HepG2 (cell line): ENCODE results near the gene CDC34.

ENCODE experiments used
- BHLHE40 ChIP-seq: IDR thresholded peaks from 2 replicates; pipeline ENCODE4 v1.6.1; 2011; ENCODE audit warnings: low read length, improper control_type of control experiment
- ERF ChIP-seq: IDR thresholded peaks from 2 replicates; pipeline ENCODE4 v1.6.1; 2018; ENCODE audit warnings: missing biosample characterization, missing genetic modification reagents
- ETV5 ChIP-seq: IDR thresholded peaks from 2 replicates; pipeline ENCODE4 v1.6.1; 2018; ENCODE audit warnings: missing biosample characterization, missing genetic modification reagents, inconsistent platforms, borderline replicate concordance
- PHF5A ChIP-seq: IDR thresholded peaks from one replicate; pipeline ENCODE4 v1.6.1; 2018; ENCODE audit warnings: low read depth, missing genetic modification reagents; ENCODE audit not compliant: unreplicated experiment
- YY1 ChIP-seq: IDR thresholded peaks from 2 replicates; pipeline ENCODE4 v1.6.1; 2011; ENCODE audit warnings: low read length, low read depth, moderate library complexity, mild to moderate bottlenecking; ENCODE audit not compliant: insufficient read depth, insufficient replicate concordance
- ZNF274 ChIP-seq: sonication (generic); formaldehyde crosslinking; IDR thresholded peaks from 2 replicates; pipeline ENCODE4 v1.5.1; 2020; ENCODE audit warnings: mild to moderate bottlenecking, missing genetic modification reagents
- ZNF749 ChIP-seq: sonication (generic); formaldehyde crosslinking; IDR thresholded peaks from 2 replicates; pipeline ENCODE4 v1.8.0; 2022; ENCODE audit warnings: mild to moderate bottlenecking, missing genetic modification reagents, moderate library complexity, borderline replicate concordance
- TF ChIP-seq, protein P1 (sequence below): sonication (generic); formaldehyde crosslinking; conservative IDR thresholded peaks from 2 replicates; pipeline ENCODE4 v1.4.0; 2020; ENCODE audit warnings: missing genetic modification reagents
- TF ChIP-seq, protein P2 (sequence below): IDR thresholded peaks from 2 replicates; pipeline ENCODE4 v1.6.1; 2012; ENCODE audit warnings: inconsistent platforms
- TF ChIP-seq, protein P3 (sequence below): sonication (generic); formaldehyde crosslinking; IDR thresholded peaks from 2 replicates; pipeline ENCODE4 v1.5.0; 2020; ENCODE audit warnings: missing genetic modification reagents, mild to moderate bottlenecking, borderline replicate concordance
- TF ChIP-seq, protein P4 (sequence below): sonication (generic); formaldehyde crosslinking; IDR thresholded peaks from 2 replicates; pipeline ENCODE4 v1.8.0; 2022; ENCODE audit warnings: mild to moderate bottlenecking, missing genetic modification reagents, moderate library complexity
- TF ChIP-seq, protein P5 (sequence below): sonication (generic); formaldehyde crosslinking; IDR thresholded peaks from 2 replicates; pipeline ENCODE4 v1.5.0; 2020; ENCODE audit warnings: mild to moderate bottlenecking, missing genetic modification reagents, moderate library complexity

DNA sequence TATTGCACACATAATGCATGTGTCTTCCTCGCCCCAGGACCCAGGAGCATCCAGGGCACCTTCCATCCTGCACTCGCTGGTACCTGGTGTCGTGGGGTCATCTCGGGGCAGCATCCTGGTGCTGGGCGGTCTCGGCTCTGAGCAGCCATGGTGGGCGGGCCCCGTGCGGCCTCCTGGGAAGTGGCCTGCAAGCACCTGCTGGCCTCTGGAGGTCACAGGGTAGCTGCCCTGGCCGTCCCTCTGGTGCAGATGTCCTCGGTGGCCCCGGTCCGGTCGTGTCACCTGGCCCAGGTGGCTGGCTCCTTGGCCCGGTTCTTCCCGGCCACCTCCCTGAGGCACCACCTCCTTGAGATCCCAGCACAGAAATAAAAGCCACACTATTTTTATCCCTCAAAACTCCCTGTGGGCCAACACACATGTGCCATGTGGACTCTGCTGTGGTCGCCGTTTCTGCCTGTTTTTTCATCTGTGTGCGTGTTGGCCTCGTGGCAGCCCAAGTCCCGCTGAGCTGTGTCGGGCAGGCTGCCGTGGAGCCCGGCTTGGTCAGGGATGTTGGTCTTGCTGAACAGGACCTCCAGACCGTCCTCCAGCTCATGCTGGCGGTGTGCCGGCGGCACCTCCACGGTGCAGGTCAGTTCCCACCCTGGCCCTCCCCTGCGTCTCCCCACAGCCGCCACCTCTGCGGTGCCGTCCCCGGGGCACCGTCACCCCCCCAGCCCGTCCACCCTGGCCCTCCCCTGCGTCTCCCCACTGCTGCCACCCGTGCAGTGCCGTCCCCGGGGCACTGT lies 7.3 kb downstream of the CDC34 start:
- TF ChIP-seq ERF = no peak
- TF ChIP-seq, protein P1, sequence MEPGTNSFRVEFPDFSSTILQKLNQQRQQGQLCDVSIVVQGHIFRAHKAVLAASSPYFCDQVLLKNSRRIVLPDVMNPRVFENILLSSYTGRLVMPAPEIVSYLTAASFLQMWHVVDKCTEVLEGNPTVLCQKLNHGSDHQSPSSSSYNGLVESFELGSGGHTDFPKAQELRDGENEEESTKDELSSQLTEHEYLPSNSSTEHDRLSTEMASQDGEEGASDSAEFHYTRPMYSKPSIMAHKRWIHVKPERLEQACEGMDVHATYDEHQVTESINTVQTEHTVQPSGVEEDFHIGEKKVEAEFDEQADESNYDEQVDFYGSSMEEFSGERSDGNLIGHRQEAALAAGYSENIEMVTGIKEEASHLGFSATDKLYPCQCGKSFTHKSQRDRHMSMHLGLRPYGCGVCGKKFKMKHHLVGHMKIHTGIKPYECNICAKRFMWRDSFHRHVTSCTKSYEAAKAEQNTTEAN (CRISPR knock-in tag) = no peak
- TF ChIP-seq, protein P2, sequence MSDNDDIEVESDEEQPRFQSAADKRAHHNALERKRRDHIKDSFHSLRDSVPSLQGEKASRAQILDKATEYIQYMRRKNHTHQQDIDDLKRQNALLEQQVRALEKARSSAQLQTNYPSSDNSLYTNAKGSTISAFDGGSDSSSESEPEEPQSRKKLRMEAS = no peak
- TF ChIP-seq, protein P3, sequence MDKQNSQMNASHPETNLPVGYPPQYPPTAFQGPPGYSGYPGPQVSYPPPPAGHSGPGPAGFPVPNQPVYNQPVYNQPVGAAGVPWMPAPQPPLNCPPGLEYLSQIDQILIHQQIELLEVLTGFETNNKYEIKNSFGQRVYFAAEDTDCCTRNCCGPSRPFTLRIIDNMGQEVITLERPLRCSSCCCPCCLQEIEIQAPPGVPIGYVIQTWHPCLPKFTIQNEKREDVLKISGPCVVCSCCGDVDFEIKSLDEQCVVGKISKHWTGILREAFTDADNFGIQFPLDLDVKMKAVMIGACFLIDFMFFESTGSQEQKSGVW (CRISPR knock-in tag) = no peak
- no peak for TF ChIP-seq PHF5A (CRISPR knock-in tag)
- TF ChIP-seq YY1 = no peak
- TF ChIP-seq ETV5 (CRISPR knock-in tag) = no peak
- TF ChIP-seq ZNF274 (CRISPR knock-in tag) = no peak
- TF ChIP-seq, protein P4, sequence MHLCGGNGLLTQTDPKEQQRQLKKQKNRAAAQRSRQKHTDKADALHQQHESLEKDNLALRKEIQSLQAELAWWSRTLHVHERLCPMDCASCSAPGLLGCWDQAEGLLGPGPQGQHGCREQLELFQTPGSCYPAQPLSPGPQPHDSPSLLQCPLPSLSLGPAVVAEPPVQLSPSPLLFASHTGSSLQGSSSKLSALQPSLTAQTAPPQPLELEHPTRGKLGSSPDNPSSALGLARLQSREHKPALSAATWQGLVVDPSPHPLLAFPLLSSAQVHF (CRISPR knock-in tag) = no peak
- TF ChIP-seq, protein P5, sequence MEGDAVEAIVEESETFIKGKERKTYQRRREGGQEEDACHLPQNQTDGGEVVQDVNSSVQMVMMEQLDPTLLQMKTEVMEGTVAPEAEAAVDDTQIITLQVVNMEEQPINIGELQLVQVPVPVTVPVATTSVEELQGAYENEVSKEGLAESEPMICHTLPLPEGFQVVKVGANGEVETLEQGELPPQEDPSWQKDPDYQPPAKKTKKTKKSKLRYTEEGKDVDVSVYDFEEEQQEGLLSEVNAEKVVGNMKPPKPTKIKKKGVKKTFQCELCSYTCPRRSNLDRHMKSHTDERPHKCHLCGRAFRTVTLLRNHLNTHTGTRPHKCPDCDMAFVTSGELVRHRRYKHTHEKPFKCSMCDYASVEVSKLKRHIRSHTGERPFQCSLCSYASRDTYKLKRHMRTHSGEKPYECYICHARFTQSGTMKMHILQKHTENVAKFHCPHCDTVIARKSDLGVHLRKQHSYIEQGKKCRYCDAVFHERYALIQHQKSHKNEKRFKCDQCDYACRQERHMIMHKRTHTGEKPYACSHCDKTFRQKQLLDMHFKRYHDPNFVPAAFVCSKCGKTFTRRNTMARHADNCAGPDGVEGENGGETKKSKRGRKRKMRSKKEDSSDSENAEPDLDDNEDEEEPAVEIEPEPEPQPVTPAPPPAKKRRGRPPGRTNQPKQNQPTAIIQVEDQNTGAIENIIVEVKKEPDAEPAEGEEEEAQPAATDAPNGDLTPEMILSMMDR (CRISPR knock-in tag) = no peak
- no peak for TF ChIP-seq BHLHE40
- no peak for TF ChIP-seq ZNF749 (CRISPR knock-in tag)
